Measurements from ENCODE around the gene C2CD2.

C2CD2 gene

DNA sequence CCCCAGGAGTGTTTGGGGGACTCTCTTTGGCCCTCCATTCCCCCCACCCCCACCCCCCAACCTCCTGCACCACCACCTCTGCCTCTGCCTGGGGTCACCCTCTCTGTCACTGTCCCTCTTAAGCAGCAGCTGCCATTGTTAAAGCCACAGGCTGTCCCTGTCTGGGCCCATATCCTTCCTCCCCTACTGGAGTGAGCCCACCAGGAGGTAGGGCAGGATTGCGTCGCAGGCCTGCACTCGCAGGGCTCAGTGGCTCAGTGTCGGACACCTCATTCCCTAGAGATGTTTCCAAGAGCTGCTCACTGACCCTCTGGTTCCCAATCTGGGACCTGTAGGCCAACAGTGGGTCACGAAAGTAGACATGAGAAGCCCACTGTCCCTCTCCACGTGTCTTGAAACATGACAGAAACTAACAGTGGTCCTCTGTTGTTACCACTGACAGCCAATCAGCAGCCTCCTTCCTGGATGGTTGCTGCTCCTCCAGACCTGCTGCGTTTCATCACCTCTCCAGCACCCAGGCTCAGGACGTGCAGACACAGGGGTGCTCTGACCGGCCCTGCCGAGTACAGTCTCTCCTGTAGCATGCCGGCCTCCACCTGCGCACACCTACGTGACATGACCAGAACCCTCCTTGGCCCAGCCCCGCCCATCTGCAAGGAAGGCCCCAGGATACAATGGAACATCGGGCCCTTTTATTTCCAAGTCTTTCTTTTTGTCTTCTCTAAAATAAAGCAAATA is 82.4 kb downstream of the C2CD2 start:
- in situ Hi-C loops (cut with HindIII; ENCODE audit: low sequenced_read_pairs) = no loop called here

DNA sequence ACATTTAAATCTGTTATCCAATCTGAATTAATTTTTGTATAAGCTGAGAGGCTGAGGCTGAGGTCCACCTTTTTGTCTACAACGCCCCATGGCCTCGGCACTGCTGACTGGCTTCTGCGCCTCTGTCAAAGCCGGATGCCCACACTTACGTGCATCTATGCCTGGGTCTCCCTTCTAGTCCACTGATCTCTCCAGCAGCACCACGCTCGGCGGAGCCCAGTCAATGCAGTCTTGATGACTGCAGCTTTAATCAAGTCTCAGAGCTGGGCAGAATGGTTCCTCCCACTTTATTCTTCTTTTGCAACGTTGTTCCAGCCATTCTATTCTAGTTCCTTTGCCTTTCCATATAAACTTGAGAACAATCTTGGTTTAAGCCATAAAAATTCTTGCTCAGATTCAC is 84.0 kb downstream of the C2CD2 start:
- in situ Hi-C loops (cut with HindIII; ENCODE audit: low sequenced_read_pairs) = no loop called here

DNA sequence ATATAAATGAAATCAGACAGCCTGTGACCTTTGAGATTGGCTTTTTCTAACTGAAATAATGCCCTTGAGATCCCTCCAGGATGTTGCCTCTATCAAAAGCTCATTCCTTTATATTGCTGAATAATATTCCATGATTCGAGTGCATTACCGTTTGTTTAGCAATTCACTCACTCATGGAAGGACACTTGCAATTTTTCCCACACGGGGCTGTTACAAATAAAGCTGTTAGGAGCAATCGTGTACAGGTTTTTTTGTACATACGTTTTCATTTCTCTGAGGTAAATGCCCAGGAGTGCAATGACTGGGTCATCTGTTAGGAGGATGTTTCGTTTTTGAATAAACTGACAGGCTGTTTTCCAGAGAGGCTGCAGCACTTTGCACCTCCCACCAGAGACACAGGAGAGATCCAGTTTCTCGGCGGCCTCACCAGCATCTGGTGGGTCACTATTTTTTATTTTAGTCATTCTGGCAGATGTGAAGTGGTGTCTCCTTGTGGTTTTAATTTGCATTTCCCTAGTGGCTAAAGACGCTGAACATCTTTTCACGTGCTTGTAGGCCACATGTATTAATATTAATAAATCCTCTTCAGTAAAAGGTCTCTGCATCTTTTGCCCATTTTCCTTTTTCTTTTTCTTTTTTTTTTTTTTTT is 85.6 kb downstream of the C2CD2 start:
- in situ Hi-C loops (cut with HindIII; ENCODE audit: low sequenced_read_pairs) = no loop called here

DNA sequence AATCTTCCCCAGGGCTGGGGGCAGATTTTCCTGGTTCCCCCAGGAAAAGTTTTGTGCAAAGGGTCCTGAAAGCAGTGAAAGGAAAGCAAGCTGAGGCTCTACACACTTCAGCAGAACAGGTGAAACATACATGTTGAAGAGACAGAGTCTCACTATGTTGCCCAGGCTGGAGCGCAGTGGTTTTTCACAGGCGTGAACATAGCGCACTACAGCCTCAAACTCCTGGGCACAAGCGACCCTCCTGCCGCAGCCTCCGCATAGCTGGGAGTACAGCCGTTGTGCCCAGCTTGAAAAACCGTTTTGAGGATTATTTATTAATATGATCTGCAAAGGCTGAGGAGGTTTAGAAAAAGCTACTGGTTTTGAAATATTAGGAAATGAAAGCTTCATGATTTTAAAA is 86.5 kb downstream of the C2CD2 start:
- in situ Hi-C loops (cut with HindIII; ENCODE audit: low sequenced_read_pairs) = no loop called here

DNA sequence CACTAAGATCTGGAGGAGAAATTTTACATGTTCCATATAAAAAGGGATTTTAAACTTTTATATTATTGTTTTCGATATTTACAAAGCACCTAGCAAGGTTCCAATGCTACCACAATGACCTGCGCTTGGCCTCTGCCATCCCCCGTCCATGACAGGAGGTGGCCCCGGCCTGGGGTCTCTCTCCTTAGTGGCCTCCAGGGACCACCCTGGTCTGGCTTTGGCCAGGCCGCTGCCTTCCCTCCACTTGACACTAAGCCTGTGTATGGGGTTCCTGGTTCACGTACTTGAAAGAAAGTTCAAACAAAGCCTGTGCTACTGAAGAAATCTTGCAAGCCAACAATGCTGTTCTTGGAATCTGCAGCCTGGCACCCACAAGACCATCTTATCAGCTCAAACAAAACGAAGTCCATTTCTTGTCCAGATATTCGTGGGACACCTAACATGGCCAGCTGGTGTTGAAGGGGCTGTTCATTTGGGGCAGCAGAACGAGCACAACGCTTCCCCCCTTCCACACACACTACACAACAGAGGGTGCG is 87.5 kb downstream of the C2CD2 start:
- in situ Hi-C loops (cut with HindIII; ENCODE audit: low sequenced_read_pairs) = no loop called here

DNA sequence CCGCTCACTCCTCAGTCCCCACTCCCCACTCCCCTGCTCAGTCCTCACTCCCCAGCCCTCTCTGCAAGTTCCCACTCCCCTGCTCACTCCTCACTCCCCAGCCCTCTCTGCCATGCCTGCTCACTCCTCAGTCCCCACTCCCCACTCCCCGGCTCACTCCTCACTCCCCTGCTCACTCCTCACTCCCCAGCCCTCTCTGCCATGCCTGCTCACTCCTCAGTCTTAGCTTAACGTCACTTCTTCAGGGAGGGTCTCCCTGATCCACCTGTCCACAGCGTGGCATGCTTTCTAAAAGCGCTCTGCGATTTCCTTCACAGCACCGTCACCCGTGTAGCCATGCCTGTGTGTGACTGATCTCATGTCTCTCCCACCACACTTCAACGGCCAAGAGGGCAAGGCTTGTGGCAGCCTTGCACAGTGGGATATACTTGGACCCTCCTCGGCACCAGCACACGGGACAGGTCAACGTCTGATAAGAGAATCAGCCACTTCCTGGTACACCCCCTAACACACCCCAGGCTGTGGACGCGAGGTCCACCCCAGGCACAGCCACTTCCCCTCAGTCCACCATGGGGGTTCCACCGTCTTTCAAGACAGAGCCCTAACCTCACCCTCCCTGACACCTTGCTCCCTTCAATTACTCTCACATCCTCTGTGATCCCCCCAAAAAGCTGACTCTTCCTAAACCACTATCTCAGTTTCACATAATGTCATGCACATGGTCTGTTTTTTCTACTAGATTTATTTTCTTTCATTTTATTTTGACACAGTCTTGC is 88.6 kb downstream of the C2CD2 start:
- in situ Hi-C loops (cut with HindIII; ENCODE audit: low sequenced_read_pairs) = no loop called here

DNA sequence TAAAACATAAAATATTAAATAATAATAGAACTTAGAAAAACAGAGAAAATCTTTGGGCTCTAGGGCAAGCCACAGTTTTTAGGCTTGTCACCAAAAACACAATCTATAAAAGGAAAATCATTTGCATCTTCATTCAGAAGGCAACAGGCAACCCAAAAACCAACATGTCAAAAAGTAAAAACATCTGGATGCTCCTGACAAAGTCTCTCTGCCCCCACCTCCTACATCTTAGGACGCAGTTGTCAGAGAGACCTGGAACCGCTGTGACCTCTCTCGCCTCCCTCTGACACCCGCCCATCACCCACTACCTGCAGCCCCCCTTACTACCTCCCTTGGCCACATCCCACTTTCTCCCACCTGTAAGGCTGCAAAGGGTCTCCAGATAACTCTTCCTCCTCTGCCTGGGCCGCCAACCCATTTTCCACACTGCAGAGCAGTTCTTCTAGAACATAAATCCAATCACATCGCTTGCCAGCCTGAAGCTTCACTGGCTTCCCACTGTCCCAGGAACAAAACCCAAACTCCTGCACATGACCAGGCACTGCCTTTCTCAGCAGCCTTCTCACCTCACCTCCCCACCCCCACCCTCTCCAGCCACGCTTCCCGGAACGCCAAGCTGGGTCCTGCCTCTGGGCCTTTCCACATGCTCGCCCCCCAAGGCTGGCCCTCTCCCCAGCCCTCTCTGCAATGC is 89.4 kb downstream of the C2CD2 start:
- in situ Hi-C loops (cut with HindIII; ENCODE audit: low sequenced_read_pairs) = no loop called here

DNA sequence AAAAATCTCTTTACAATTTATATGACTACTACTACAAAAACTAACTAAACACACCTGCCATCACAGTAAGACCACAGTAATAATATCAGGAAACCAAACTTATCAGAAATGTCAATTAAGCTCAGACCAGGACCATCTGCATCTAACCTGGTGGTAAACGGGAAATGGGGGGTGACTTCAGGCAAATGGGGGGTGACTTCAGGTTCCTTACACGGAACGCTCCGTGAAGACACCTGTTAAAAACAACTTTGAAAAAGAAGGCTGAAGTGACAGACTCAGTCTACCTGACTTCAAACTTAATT is 90.4 kb downstream of the C2CD2 start:
- in situ Hi-C loops (cut with HindIII; ENCODE audit: low sequenced_read_pairs) = no loop called here

DNA sequence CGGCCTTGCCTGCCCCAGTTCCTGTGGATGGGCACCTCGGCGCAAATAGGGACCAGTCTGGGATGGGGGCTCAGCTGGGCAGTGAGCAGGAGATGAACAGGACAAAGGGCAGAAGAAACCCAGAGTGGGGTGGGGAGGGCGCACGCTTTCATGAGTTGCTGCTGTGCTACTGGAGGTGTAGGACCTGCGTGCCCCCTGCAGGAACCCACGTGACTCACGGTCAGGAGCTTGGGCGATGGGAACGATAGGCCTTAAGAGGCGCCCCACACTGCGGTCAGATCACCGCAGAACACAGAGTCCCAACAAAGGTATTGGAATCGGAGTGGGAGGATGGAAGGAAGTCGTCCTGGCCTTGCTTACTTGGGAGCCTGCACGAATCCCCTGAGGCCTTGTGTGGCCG is 91.8 kb downstream of the C2CD2 start:
- in situ Hi-C loops (cut with HindIII; ENCODE audit: low sequenced_read_pairs) = no loop called here

DNA sequence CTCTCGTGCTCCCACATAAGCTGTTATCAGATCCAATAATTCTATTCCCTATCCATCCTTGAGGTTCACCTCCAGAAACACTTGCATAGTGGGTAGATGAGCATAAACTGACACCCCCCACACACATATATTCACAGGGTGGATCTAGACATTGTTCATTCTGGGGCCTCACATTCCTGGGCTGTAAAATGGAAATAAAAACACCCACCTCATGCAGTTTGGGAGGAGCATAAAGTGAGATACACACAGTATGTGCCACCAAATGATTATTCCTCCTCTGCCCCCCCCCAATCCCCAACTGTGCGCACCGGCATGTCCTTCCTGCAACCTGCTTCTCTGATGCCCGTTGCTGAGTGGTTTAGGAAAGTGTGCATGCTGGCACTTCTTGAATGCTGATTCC is 92.6 kb downstream of the C2CD2 start:
- in situ Hi-C loops (cut with HindIII; ENCODE audit: low sequenced_read_pairs) = no loop called here

DNA sequence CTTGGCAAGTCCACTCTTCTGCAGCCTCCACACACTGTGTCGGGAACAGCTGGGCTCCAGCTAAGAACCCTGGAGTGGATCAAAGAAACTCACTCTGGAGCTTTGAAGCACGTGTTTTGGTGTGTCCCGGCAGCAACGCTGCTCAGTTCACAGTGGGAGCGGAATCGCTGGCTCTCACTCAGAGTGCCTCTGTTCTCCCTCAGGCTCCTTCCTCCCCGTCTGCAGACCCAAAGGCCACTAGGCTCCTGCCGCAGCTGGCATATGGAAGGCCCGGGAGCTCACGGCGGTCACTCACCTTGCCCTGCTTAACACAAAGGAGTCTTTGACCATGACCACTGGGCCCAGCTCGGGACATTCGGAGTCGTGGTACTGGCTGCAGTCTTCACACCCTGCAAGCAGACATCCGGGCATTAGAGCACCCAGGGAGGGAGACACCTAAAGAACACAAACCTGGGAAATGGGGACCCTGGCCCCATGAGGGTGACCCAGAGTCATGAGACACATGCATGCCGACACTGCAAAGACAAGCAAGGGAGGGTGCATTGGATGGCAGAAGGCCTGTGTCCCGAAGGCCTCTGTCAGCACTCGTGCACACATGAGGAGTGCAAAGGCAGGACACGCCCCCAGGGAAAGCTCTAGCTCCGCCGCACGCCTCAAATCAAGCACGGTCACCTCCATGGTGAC is 94.4 kb downstream of the C2CD2 start:
- in situ Hi-C loops (cut with HindIII; ENCODE audit: low sequenced_read_pairs) = no loop called here

DNA sequence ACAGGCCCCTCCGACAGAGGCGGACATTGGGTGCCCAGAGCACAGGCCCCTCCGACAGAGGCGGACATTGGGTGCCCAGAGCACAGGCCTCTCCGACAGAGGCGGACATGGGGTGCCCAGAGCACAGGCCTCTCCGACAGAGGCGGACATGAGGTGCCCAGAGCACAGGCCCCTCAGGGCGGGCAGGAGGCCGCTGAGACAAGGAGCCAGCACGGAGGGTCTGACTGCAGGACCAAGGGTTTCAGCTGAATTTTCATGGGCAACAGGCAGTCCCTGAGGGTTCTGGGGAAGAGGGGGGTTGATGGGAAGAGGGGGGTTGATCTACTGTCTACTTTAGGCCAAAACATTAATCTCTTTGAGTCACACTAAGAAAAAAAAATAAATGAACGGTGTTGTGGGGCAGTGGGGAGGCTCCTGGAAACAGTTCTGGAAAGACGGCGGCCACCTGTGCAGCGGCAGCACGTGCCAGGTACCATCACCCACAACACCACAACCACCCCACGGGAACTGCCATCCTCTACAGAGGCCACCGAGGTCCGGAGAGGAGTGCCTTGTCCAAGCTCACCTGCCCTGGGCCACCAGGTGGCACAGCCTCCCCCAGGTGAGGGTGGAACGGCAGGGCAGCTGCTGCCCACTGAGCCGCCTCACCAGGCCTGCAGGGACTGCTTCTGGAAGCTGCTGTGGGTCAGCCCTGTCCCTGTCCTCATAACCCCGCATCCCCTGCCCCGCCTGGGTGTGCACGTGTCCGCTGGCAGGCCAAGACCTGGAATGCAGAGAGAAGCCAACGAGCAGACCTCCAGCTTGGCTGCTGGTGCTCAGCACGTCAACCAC is 95.1 kb downstream of the C2CD2 start:
- in situ Hi-C loops (cut with HindIII; ENCODE audit: low sequenced_read_pairs) = no loop called here

DNA sequence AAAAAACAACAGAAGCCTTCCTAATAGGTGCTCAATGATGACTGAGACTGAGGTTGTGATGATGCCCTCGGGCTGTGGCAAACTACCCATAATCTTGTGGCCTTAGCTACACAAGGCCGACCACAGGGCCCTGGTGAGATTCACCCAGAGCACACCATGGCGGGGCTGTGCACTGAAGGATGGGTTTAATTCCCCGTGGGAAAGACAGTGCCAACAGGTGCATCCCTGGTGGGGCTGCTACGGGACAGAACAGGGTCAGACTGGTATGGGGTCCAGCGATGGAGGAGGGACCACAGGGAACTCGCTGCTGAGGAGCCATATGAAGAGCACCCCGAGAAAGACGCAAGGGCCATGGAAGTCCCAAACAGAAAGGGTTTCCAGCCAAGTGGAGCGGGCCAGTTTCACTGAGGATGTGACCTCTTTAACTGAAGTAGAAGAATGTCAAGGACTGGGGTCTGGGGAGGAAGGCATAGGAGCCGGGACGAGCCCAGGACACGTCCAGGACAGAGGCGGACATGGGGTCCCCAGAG is 96.0 kb downstream of the C2CD2 start:
- in situ Hi-C loops (cut with HindIII; ENCODE audit: low sequenced_read_pairs) = no loop called here

DNA sequence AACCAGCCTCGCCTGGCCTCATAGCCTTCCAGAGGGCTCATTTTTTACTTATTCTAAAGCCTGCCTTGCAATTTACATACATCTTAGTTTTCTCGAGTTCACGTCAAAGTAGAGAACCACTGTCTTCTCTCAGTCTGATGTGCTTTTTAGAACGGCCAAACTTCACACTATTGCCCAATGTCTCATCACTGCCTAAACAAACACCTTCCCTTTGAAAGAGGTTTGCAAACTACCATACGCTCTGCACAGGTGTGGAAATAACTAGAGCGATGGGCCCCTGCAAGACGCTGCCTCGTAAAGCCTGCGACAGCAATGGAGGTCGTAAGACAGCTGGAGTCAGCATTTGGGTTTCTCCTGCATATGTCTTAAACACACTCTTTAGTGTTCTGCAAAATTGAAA is 97.2 kb downstream of the C2CD2 start:
- in situ Hi-C loops (cut with HindIII; ENCODE audit: low sequenced_read_pairs) = no loop called here

DNA sequence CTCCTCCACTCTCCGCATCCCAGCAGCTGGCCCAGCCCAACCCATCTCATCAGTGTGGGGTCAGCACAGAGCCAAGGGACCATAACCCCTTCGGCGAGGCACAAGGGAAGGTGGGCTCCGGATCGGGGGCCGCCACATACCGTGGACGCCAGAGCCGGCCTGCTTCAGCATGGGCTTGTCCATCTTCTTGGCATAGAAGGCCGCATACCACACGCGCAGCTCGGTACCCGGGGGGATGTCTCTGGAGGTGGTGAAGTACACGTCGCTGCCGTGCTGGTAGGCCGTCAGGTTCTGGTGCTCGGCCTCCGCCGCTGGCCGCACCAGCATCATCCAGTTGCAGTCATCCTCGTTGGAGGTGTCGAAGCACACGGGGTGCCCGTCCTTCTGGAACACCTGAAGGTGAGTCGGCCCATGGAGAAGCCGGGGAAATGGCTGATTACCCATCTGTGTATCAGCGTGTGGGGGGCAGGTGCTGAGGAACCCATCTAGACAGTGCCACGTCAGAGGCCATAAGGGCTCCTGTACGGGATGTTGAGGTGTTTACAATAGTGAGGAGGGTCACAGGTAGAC is 99.3 kb downstream of the C2CD2 start:
- in situ Hi-C loops (cut with HindIII; ENCODE audit: low sequenced_read_pairs) = no loop called here

DNA sequence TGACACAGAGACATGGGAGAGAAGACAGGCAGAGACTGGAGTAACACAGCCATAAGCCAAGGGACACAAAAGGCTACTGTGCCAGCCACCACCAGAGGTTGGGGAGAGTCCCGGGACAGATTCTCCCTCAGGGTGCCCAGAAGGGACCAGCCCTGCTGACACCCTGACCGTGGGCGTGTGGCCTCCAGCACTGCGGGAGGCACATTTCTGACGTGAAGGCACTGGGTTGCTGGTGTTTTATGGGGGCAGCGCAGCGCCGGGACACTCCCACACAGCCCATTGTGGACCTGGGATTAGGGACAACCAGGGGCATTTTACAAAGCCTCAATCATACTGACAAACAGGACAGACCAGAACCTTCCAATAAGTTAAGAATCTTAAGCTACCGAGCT is 100.9 kb downstream of the C2CD2 start:
- in situ Hi-C loops (cut with HindIII; ENCODE audit: low sequenced_read_pairs) = no loop called here

DNA sequence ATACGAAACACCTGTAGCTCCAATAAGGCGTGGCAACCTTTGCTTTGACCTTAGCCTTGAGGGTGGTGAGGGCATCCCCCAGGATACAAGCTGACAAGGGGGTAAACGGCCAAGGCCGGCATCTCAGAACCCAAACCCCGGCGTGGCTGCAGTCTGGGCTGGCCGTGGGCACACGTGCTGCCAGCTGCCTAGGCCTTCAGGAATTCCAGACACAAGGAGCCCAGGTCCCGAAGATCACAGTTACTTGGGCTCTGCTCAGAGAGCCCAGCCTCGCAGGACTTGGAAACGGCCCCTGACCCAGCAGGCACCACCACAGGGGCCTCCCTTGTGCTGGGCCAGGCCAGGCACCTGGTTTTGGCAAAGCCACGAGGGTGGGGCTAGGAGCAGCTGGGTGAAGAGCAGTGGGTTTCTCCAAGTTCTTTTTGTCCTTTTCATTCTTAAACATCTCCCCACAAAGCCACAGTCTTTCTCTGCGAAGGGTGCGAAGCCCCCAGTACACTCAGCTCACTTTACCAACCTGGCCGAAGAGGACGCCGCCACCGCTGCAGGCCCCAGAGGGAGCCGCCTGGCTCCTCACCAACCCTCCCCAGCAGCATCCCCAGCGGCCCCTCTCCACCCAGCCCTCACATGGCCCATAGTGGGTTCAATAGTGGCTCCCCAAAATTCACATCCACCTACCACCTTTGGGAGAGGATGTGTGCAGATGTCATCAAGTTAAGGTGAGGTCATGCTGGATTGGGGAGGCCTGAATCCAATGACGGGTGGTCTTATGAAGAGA is 101.5 kb downstream of the C2CD2 start:
- in situ Hi-C loops (cut with HindIII; ENCODE audit: low sequenced_read_pairs) = no loop called here

DNA sequence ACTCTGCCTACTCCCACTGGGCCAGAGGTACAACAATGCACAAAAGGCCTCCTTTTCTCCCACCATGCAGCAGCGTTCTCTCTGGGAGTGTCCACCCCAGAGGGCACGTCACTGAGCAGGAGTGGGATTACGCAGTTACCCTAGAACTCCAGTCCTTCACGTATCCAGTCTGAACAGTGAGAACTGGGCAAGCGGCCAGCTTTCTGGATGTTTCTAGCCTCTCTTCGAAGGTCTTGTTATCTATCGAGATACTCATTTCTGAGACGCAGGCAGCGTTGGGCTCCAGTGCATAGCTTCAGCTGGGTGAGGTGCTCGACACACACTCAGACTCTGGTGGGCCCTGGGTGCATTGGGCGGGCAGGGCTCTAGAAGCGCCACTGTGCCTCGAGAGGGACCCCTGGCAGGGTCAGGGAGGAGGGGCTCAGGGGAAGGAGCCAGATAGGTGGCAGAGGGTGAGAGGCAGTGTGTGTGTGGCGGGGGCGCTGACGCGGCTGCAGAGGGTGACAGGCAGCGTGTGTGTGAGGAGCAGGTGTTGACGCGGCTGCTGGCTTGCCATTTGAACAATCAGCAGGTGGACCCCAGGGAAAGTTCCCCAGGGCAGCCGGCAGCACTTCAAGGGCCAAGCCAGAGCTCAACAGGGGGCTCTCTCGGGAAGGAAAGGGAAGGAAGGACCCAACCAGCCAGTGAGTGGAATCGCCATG is 102.6 kb downstream of the C2CD2 start:
- in situ Hi-C loops (cut with HindIII; ENCODE audit: low sequenced_read_pairs) = no loop called here

All from DLD1 (cell line).